GM19240 (cell line): Measurements from ENCODE around the gene MANSC4.
"Not testable (repeated sequence)": the region's sequence is repeated elsewhere in the genome, so short reads cannot be mapped to it uniquely, and the experiment has no call there.

Experiments
- DNase-seq: peaks from one replicate; pipeline ENCODE4 v3.0.0; 2011; ENCODE audit warnings: low spot score; ENCODE audit not compliant: insufficient read length

MANSC4 gene

GRCh38 chr12:27756670-27757195 lies 23.3 kb downstream of the MANSC4 start:
- no peak for DNase-seq

GRCh38 chr12:27754795-27755194 lies 25.2 kb downstream of the MANSC4 start:
- DNase-seq, result no peak

- DNase-seq, result no peak
These were observed 28.5 kb downstream of the MANSC4 start for GRCh38 chr12:27751386-27752047.

GRCh38 chr12:27747111-27747820 lies 32.8 kb downstream of the MANSC4 start:
- DNase-seq, result no peak

GRCh38 chr12:27745734-27746133 lies 34.3 kb downstream of the MANSC4 start:
- not testable (repeated sequence) for DNase-seq

GRCh38 chr12:27743601-27744000 lies 36.4 kb downstream of the MANSC4 start:
- no peak for DNase-seq

GRCh38 chr12:27734321-27734720 lies 45.7 kb downstream of the MANSC4 start:
- not testable (repeated sequence) for DNase-seq

GRCh38 chr12:27733791-27734190 lies 46.2 kb downstream of the MANSC4 start:
- DNase-seq, result no peak

GRCh38 chr12:27733052-27733656 lies 46.9 kb downstream of the MANSC4 start:
- no peak for DNase-seq

GRCh38 chr12:27732281-27732680 lies 47.8 kb downstream of the MANSC4 start:
- no peak for DNase-seq

GRCh38 chr12:27730097-27730588 lies 49.9 kb downstream of the MANSC4 start:
- no peak for DNase-seq

GRCh38 chr12:27723212-27723611 lies 56.8 kb downstream of the MANSC4 start:
- no peak for DNase-seq
